Stomach smooth muscle (tissue), 2 donors: ENCODE measurements around the gene PADI4.

Experiments used
- H3K27ac ChIP-seq: one replicate; pipeline ENCODE4 v1.7.0; 2013; ENCODE audit warnings: mild to moderate bottlenecking, low read length, inconsistent platforms
- H3K27me3 ChIP-seq, 2 donors: one replicate each; pipeline ENCODE4 v1.7.0; 2013; ENCODE audit warnings: low read length in 2 of 2; ENCODE audit not compliant: insufficient read depth in 2 of 2, control insufficient read depth in 1 of 2
- H3K36me3 ChIP-seq, 2 donors: one replicate each; pipeline ENCODE4 v1.7.0; 2013; ENCODE audit warnings: low read length in 2 of 2; ENCODE audit not compliant: control insufficient read depth in 2 of 2, insufficient read depth in 2 of 2
- H3K4me1 ChIP-seq: one replicate; pipeline ENCODE4 v1.7.0; 2013; ENCODE audit warnings: low read length; ENCODE audit not compliant: control insufficient read depth, insufficient read depth
- H3K4me3 ChIP-seq, 2 donors: one replicate each; pipeline ENCODE4 v1.7.0; 2013; ENCODE audit warnings: low read length in 2 of 2
- H3K9ac ChIP-seq, 2 donors: one replicate each; pipeline ENCODE4 v1.7.0; 2013; ENCODE audit warnings: low read length in 2 of 2, mild to moderate bottlenecking in 1 of 2
- H3K9me3 ChIP-seq, 2 donors: one replicate each; pipeline ENCODE4 v1.7.0; 2013; ENCODE audit warnings: low read length in 2 of 2; ENCODE audit not compliant: control insufficient read depth in 2 of 2
- donor health status: healthy.
- donor health status: Pancreatic carcinoma.

Gene PADI4

DNA sequence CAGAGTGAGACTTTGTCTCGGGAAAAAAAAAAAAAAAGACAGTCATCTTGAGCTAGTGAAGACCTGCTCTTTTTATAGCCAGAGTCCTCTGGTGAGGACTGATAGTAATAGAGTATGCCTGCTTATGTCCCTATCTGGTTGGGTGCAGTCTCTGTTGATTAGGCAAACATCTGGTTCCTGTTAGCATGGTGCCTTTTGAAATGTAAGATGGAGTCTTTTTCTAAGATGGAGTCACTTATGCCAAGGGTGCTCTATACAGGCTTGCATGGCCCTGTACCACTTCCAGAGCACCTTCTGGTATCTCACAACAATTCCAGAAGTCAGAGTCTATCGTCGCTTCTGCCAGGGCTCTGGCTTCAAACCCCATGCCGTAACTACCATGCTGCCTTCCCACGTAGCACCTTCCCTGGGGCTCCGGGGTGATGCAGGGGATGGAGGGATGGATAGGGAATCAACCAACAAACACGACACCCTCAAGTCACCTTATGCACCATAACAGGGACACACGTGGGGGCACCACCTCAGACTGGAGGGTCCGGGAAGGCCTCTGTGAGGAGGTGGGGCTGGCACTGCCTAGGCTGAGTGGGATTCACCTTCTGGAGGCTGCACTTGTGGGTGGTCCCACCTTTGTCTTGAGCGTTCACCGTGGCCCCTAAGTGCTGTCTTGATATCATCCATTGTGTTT lies 52.4 kb downstream of the PADI4 start:
- peaks cover 0 to 3% of the 10 kb centered on the region in 2 donors for H3K9me3 ChIP-seq
- no peak overlapping the region for H3K9ac ChIP-seq
- no peak overlapping the region for H3K27ac ChIP-seq
- H3K4me3 ChIP-seq, result no peak overlapping the region
- no peaks in the 10 kb centered on the region for H3K4me1 ChIP-seq
- H3K36me3 ChIP-seq, result no peaks in the 10 kb centered on the region
- peaks cover 0 to 10% of the 10 kb centered on the region in 2 donors for H3K27me3 ChIP-seq

- Histone ChIP-seq H3K9ac (no peak overlapping the region), H3K4me3 (no peak overlapping the region), H3K27me3 (peaks cover 0 to 10% of the 10 kb centered on the region in 2 donors), H3K27ac (no peak overlapping the region), H3K9me3 (peaks cover 0 to 3% of the 10 kb centered on the region in 2 donors), H3K36me3 (no peaks in the 10 kb centered on the region), H3K4me1 (no peaks in the 10 kb centered on the region)
These were observed 53.7 kb downstream of the PADI4 start for GRCh38 chr1:17361687-17362086.

GRCh38 chr1:17363351-17363750 lies 55.4 kb downstream of the PADI4 start:
- no peak overlapping the region for H3K27ac ChIP-seq
- no peak overlapping the region for H3K9ac ChIP-seq
- H3K36me3 ChIP-seq, result no peaks in the 10 kb centered on the region
- H3K9me3 ChIP-seq, result peaks cover 0 to 3% of the 10 kb centered on the region in 2 donors
- H3K27me3 ChIP-seq, result peaks cover 3 to 12% of the 10 kb centered on the region in 2 donors
- H3K4me1 ChIP-seq, result no peaks in the 10 kb centered on the region
- no peak overlapping the region for H3K4me3 ChIP-seq

DNA sequence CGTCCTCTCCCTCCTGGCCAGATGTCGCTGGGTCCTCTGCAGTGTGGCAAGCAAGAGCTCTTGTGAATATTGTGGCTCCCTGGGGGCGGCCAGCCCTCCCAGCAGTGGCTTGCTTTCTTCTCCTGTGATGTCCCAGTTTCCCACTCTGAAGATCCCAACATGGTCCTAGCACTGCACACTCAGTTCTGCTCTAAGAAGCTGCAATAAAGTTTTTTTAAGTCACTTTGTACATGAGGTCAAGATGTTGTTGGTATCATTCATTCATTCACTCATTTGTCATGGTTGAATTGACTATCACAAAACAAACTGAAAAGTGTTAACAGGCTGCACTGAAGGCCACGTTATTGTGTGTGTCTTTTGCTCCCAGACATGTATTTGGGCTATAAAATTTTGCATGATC lies 55.8 kb downstream of the PADI4 start:
- Histone ChIP-seq H3K27me3 (peaks cover 3 to 12% of the 10 kb centered on the region in 2 donors), H3K9ac (no peak overlapping the region), H3K4me3 (no peak overlapping the region), H3K36me3 (no peaks in the 10 kb centered on the region), H3K4me1 (no peaks in the 10 kb centered on the region), H3K27ac (no peak overlapping the region), H3K9me3 (peaks cover 0 to 3% of the 10 kb centered on the region in 2 donors)

GRCh38 chr1:17365293-17365692 lies 57.3 kb downstream of the PADI4 start:
- H3K9me3 ChIP-seq, result peaks cover 0 to 3% of the 10 kb centered on the region in 2 donors
- H3K27ac ChIP-seq, result no peak overlapping the region
- no peak overlapping the region for H3K4me3 ChIP-seq
- H3K27me3 ChIP-seq, result peaks cover 3 to 16% of the 10 kb centered on the region in 2 donors
- H3K4me1 ChIP-seq, result no peaks in the 10 kb centered on the region
- no peak overlapping the region for H3K9ac ChIP-seq
- no peaks in the 10 kb centered on the region for H3K36me3 ChIP-seq

DNA sequence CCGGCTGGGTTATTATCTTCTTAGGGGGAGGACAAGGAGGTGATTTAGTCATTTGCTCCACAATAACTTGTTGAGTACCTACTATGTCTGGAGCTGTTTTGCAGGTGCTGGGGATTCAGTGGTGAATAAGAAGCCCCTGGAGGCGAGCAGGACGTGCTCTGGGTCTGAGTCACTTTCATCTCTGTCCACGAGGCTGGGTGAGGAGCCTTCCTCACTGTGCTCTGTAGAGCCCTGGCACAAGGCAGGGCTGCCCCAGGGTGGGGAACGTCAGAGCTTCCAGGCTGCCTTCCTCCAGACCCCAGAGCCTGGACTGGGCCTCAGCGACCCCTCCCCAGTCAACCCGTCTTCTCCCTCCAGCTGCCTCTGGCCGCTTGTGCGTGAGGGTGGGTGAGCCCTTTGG lies 61.5 kb downstream of the PADI4 start:
- no peaks in the 10 kb centered on the region for H3K4me1 ChIP-seq
- H3K9me3 ChIP-seq, result peaks cover 0 to 2% of the 10 kb centered on the region in 2 donors
- no peak overlapping the region for H3K9ac ChIP-seq
- H3K4me3 ChIP-seq, result no peak overlapping the region
- H3K27ac ChIP-seq, result no peak overlapping the region
- no peaks in the 10 kb centered on the region for H3K36me3 ChIP-seq
- peaks cover 3 to 9% of the 10 kb centered on the region in 2 donors for H3K27me3 ChIP-seq

DNA sequence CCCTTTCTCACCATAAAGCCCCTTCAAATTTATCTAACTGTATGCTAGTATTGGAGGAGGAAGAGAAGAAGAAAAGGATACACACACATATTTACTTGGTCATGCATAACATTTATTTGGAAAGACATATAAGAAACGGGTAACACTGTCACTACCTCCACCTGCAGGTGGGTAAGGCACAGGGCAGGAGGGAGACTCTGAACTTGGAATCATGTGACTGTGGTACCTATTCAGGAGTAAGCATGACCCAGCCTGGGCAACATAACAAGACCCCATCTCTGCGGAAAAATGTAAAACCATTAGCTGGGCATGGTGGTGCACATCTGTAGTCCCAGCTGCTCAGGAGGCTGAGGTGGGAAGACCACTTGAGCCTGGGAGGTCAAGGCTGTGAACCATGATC lies 62.6 kb downstream of the PADI4 start:
- Histone ChIP-seq H3K9ac (no peak overlapping the region), H3K27ac (no peak overlapping the region), H3K4me1 (no peaks in the 10 kb centered on the region), H3K36me3 (no peaks in the 10 kb centered on the region), H3K9me3 (no peaks in the 10 kb centered on the region), H3K4me3 (no peak overlapping the region), H3K27me3 (peaks cover 3 to 7% of the 10 kb centered on the region in 2 donors)

DNA sequence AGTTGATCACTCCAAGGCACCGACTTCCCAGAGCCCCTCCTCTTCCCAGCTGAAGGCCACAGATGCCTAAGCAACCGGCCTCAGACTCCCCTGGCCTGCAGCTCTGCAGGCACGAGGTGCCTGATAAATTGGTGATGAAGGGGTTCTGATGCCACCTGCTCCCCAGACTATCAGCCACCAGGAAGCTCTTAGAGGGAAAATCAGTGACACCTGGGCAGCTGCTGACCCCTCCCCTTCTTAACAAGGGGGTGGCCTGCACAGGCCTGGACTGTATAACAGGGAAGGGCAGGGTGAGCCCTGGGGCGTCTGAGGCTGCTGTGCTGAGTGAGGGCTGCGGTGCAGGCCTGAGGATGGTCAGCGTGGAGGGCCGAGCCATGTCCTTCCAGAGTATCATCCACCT lies 63.9 kb downstream of the PADI4 start, which contains the start of gene PADI6:
Gene PADI6, plus strand, starts transcription at position 301 of the 400 bp plus-strand sequence. Its CDS starts 50 bp downstream, at position 351.
- no peaks in the 10 kb centered on the region for H3K36me3 ChIP-seq
- H3K4me3 ChIP-seq, result no peak within 1 kb of the TSS
- no peak within 1 kb of the TSS for H3K9ac ChIP-seq
- no peaks in the 10 kb centered on the region for H3K4me1 ChIP-seq
- H3K27ac ChIP-seq, result no peak within 1 kb of the TSS
- peaks cover 3 to 7% of the 10 kb centered on the region in 2 donors for H3K27me3 ChIP-seq
- H3K9me3 ChIP-seq, result no peaks in the 10 kb centered on the region

GRCh38 chr1:17372955-17373354 lies 65.0 kb downstream of the PADI4 start:
- Histone ChIP-seq H3K27ac (no peak overlapping the region), H3K4me3 (no peak overlapping the region), H3K9me3 (no peaks in the 10 kb centered on the region), H3K4me1 (no peaks in the 10 kb centered on the region), H3K9ac (no peak overlapping the region), H3K36me3 (no peaks in the 10 kb centered on the region), H3K27me3 (peaks cover 4 to 14% of the 10 kb centered on the region in 2 donors)

- Histone ChIP-seq H3K27me3 (peaks cover 8% of the 10 kb centered on the region in 2 donors), H3K9me3 (no peaks in the 10 kb centered on the region), H3K27ac (no peak overlapping the region), H3K4me1 (no peaks in the 10 kb centered on the region), H3K4me3 (no peak overlapping the region), H3K36me3 (no peaks in the 10 kb centered on the region), H3K9ac (no peak overlapping the region)
These were observed 67.7 kb downstream of the PADI4 start for GRCh38 chr1:17375651-17376050.

DNA sequence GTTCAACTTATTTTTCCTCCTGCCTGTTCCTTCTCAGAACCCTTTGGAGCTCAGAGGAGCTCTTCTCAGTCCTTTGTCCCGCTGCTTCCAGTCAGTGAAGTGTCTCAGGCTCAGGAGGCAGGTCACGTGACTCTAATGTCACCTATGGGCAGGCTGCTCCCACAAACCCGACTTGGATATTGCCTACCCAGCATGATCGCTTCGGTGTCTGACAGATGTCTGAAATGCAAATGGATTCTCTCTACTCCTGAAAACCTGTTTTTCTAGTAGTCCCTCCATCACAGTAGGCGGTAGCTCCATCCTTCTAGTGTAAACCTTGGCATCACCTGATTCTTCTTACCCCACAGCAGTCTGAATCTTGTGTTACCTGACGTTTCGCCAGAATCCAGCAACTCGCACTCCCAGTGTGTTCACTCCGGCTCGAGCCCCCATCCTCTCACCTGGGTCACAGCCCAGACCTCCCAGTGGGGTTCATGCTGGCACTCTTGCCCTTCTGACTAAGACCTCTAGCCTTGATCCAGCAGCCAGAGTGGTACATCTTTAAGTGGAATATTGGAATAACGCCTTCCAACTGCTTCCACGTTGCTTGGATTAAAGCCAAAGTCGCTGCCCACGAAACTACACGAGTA lies 69.4 kb downstream of the PADI4 start:
- H3K4me3 ChIP-seq, result no peak overlapping the region
- H3K9ac ChIP-seq, result no peak overlapping the region
- H3K36me3 ChIP-seq, result no peaks in the 10 kb centered on the region
- no peaks in the 10 kb centered on the region for H3K9me3 ChIP-seq
- H3K27me3 ChIP-seq, result peaks cover 8 to 16% of the 10 kb centered on the region in 2 donors
- no peaks in the 10 kb centered on the region for H3K4me1 ChIP-seq
- H3K27ac ChIP-seq, result no peak overlapping the region
